PFSK-1 (cell line): ENCODE measurements around the gene PCMT1.

Source experiments
- POLR2AphosphoS5 ChIP-seq: IDR thresholded peaks from 2 replicates; pipeline ENCODE4 v1.6.1; 2012; ENCODE audit warnings: low read depth, mild to moderate bottlenecking, control low read depth, low read length, moderate library complexity
- REST ChIP-seq, 2 experiments: IDR thresholded peaks; 2 replicates each; pipeline versions ENCODE4 v1.6.1 to v1.8.0; 2011 to 2012; ENCODE audit warnings: low read depth in 2 of 2, low read length in 2 of 2, control low read depth in 1 of 2, inconsistent platforms in 1 of 2, mild to moderate bottlenecking in 1 of 2, moderate library complexity in 1 of 2; ENCODE audit not compliant: insufficient read depth in 1 of 2
- SIN3A ChIP-seq: IDR thresholded peaks from 2 replicates; pipeline ENCODE4 v1.6.1; 2012; ENCODE audit warnings: mild to moderate bottlenecking, low read length, moderate library complexity, borderline replicate concordance; ENCODE audit not compliant: insufficient read depth
- TAF1 ChIP-seq: IDR thresholded peaks from 2 replicates; pipeline ENCODE4 v1.6.1; 2012; ENCODE audit warnings: low read length, control low read depth, borderline replicate concordance; ENCODE audit not compliant: insufficient read depth

GRCh38 chr6:149859368-149859767 is 109.8 kb downstream of the PCMT1 start:
- no peak for TF ChIP-seq POLR2AphosphoS5
- no peak for TF ChIP-seq REST (IDR thresholded peaks at IDR 0.05; ENCODE audit: insufficient read depth in 1 of 2, low read depth in 2 of 2, low read length in 2 of 2)
- no peak for TF ChIP-seq TAF1
- no peak for TF ChIP-seq SIN3A
